ENCODE results near the gene CACHD1.

The CACHD1 gene

DNA sequence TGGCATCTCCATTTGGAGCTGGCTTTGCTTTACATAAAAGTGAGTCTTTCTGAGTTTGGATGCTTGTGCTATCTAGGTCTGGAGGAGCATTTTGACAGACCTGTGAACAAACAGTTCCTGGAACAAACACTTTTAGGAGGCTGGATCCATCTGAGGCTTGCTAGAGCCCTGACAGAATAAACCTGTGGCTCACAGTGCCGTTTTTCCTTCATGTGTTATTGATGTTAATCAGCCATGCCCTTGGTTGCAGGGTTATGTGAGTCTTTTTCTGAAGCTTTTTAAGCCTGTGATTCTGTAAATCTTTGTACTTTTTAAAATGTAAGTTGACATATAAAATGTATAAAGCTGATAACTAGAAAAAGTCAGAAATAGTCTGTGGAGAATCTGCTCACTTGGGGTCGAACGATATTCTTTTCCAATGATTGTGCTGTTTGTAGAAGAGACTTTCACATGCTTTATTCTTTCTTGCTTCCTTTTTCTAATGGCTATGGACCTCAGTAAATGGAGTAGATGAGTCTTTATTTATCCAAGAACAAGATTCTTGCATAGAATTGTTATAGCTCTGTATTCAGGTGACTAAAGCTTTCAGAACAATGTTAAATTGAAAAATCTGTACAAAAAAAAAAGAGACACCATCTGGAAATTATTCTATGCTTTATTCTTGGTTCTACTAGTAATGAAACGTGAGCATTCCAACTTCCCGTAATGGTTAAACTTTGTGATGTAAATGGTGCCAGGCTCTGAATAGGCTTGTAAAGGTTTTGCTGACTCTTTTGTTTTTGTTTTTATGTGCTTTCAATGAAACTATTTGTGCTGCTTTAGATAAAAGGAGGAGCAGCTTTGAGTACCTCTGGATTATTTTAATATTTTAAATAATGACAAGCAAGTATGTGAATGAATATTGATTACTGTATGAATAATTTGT, 53.7 kb downstream of the CACHD1 start:
- DNase-seq (ENCODE audit: low spot score), result no peak

DNA sequence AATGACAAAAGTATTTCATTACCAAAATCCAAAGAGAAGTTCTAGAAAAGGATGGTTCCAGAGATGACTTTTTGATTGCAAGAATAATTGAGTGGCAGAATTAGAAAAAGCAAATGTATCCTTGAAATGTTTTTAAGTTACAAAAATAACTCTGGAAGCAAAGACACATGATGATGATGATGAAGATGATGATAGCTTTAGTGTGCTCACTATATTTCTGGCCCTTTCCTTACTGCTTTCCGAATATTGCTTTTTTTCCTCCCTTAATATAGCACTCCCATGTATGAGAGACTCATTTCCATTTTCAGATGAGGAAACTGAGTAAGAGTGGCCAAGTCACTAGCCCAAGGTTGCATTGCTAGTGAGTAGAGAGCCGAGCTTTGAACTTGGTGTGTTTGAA, 54.7 kb downstream of the CACHD1 start:
- no peak for DNase-seq (ENCODE audit: low spot score)

DNA sequence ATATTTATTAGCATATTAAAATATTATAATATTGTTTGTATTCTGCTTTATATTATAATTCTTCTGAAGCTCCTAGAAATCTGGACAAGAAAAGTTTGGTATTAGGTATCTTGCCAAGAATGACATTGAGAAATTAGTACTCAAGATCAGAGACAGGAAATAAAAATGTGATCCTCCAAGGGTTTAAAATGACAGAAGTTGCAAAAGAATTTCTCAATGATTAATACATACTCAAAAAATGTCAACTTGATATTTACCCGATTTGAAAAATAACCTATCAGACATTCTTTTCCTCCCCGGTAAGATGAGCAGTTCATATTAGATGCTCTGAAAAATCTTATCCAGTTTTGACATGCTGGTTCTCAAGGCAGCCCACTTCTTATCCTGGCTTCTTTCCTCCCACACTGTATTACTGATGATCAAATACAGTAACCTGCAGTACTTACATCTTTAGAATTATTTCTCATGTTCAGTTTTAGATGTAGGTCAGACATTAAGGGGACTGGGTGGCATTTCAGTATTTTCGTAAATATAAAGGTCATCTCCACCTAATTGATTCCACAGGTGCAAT, 55.3 kb downstream of the CACHD1 start:
- no peak for DNase-seq (ENCODE audit: low spot score)

- DNase-seq (ENCODE audit: low spot score), result no peak
Observed at GRCh38 chr1:64526312-64526711, 56.4 kb downstream of the CACHD1 start.

DNA sequence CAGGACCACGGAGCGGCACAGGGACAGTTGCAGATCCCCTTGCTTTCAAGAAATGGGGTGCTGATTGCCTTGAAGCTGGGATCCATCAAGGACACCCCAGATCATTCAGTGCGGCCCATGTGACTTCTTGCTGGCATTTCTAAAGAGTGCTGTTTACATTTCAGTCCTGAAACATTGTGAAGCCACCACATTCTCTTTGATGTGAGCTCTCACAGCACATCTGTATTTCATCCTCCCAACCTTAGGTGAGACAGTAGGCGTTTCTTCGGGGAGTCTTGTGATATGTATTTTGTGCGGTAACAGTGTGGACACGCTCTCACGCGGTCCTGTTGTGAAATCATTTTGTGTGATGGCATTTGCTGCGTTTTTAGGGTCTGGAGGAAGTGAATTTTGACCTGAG, 57.2 kb downstream of the CACHD1 start:
- no peak for DNase-seq (ENCODE audit: low spot score)

- DNase-seq (ENCODE audit: low spot score), result no peak
Observed at GRCh38 chr1:64527786-64528185, 57.9 kb downstream of the CACHD1 start.

GRCh38 chr1:64530969-64531692, 61.2 kb downstream of the CACHD1 start:
- no peak for DNase-seq (ENCODE audit: low spot score)

DNA sequence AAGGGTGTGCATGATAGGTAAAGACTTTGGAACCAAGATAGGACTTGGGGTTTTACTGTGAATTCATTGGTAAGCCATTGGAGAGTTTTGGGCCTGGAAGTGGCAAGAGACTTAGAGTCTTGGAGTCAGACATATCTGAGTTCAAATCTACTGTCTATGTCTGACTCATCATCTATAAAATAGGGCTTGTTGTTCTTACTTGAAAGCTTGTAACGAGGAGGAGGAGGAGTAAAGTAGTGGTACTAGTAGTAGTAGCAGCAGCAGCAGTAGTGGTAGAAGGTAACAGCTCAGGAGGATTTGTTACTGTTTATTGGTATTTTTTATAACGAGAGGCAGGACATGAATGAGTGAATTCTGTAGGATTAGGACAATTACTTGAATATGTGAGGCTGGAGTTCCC, 62.7 kb downstream of the CACHD1 start:
- DNase-seq (ENCODE audit: low spot score), result no peak

- DNase-seq (ENCODE audit: low spot score), result no peak
Observed at GRCh38 chr1:64535938-64536835, 66.3 kb downstream of the CACHD1 start.

DNA sequence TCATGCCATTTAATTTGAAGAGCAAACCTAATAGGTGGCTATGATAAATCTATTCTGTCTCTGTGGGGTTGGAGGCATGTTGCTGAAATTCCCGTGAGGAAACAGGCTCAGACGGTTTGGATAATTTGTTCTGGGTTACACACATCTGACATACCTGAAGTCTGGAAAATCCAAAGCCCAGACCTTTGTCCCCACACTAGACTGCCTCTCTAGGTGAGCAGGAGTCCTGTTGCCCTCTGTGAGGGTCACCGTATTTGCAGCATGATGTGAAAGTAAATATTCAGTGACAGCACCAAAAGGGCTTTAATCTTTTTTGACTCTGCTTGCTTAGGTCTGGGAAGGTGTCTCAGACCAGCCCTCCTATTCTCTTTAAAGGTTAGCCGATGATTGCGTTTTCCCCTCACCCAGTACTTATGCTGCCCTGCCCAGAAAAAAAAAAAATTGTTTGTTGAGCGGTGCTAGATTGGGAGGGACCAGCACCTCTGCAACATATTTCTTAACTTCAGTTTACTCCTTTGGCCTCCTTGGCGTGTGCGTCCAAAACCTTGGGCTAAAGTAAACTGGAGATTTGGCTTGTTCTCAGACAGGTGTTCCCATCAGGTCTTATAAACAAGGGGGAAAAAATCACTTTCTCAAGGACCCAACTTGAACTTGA, 67.0 kb downstream of the CACHD1 start:
- DNase-seq (ENCODE audit: low spot score), result no peak

GRCh38 chr1:64537942-64538341, 68.0 kb downstream of the CACHD1 start:
- DNase-seq (ENCODE audit: low spot score), result no peak

- DNase-seq (ENCODE audit: low spot score), result no peak
Observed at GRCh38 chr1:64538389-64538788, 68.5 kb downstream of the CACHD1 start.

DNA sequence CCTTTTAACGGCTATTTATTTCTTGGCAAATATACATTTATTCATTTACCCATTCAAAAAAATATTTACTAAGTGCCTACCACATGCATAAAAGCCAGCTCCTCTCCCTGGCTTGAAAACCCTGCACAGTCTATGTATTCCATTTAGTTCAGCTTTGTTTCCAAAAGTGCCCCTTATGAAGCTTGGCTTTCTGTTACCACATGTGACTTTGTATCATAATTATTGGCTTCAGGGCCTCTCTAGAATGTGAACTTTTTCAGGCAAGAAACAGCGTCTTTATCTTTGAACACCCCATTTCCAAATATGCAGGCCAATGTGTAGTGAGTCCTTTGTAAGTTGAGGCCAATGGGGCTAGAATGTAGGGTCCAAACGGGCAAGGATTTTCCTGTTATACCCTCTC, 69.4 kb downstream of the CACHD1 start:
- no peak for DNase-seq (ENCODE audit: low spot score)

- DNase-seq (ENCODE audit: low spot score), result no peak
Observed at GRCh38 chr1:64539781-64540218, 69.9 kb downstream of the CACHD1 start.

DNA sequence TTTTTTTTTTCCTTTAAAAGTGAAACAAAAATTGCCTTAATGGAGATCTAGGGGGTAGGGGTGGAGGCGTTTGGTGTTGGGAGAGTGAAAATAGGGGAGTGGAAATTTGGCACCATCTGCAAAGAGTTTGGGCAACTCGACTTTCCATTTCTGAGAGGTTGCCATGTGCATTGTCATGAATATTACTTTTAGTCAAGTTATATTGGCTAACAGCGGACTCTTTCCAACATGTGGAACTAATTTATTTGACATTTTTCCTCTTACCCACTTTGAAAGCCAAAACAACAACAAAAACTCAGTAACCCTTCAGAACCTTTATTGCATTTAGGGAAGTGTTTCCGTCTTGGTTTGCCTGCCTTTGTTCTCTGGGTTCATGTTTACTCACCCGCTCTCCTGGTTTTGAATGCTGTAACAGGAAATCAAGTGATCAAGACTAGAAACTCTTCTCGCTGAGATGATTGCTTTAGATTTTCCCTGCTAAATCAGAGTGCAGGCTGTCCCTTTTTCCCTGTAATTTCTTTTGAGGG, 70.4 kb downstream of the CACHD1 start:
- DNase-seq (ENCODE audit: low spot score), result peak; percentile 62

- no peak for DNase-seq (ENCODE audit: low spot score)
Observed at GRCh38 chr1:64542118-64542517, 72.2 kb downstream of the CACHD1 start.

GRCh38 chr1:64543831-64544230, 73.9 kb downstream of the CACHD1 start:
- peak; percentile 31 for DNase-seq (ENCODE audit: low spot score)

- DNase-seq (ENCODE audit: low spot score), result no peak
Observed at GRCh38 chr1:64545118-64545843, 75.4 kb downstream of the CACHD1 start.

DNA sequence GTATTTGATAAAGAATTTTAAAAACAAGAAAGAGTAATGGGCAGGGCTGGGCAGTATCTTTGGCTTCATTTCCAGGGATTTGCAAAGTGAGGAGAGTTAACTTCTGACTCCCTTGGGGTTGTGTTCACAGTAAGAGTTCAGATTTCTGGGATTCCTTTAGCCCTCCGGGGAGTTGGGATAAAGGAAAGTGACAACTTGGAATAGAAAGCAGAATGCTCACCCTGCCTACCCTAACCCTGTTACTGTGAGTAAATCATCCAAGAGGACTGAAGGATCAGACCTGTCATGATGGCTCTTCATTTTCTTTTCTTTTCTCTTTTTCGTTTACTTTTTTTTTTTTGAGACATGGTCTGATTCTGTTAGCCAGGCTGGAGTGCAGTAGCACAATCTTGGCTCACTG, 76.1 kb downstream of the CACHD1 start:
- DNase-seq (ENCODE audit: low spot score), result no peak

- DNase-seq (ENCODE audit: low spot score), result no peak
Observed at GRCh38 chr1:64549464-64550239, 79.7 kb downstream of the CACHD1 start.
